ENCODE measurements around the gene RTP5. TPM values are rescaled to one million over a fixed set of nuclear protein-coding genes. Genes with fewer than 3 reads are reported as not detected.
"Not testable (repeated sequence)": the region's sequence is repeated elsewhere in the genome, so short reads cannot be mapped to it uniquely, and the experiment has no call there.

Gene RTP5
- polyA plus RNA-seq (2013, experiment 1 of 2), result not detected
- not detected for polyA plus RNA-seq (2013, experiment 2 of 2)

GRCh38 chr2:241869087-241869961, at the start of gene RTP5:
RTP5 (plus strand) TSS chr2:241869729; CDS start chr2:241869757, 28 bp downstream.
- 93% methylated on average over 33 of the region's 33 CpGs for WGBS
- Histone ChIP-seq H3K9ac (ENCODE audit: low read depth, low read length) (no peak within 1 kb of the TSS), H3K4me3 (ENCODE audit: low read length) (no peak within 1 kb of the TSS), H3K27me3 (ENCODE audit: insufficient read depth, low read length) (no peaks in the 10 kb centered on the region; the same call in 1 of the 2 replicates), H3K27ac (ENCODE audit: low read depth, low read length) (no peak within 1 kb of the TSS), H3K9me3 (ENCODE audit: insufficient read depth, low read depth, low read length) (0 out of 2 replicates have a peak, but pooled peaks cover 5% of the 10 kb centered on the region), H3K36me3 (ENCODE audit: insufficient read depth, low read length) (no peaks in the 10 kb centered on the region), H3K4me1 (ENCODE audit: insufficient read depth, low read length) (no peaks in the 10 kb centered on the region)

- H3K36me3 ChIP-seq (ENCODE audit: insufficient read depth, low read length); H3K9me3 ChIP-seq (ENCODE audit: insufficient read depth, low read depth, low read length); H3K4me3 ChIP-seq (ENCODE audit: low read length); H3K9ac ChIP-seq (ENCODE audit: low read depth, low read length); H3K27ac ChIP-seq (ENCODE audit: low read depth, low read length): not testable (repeated sequence)
- Histone ChIP-seq H3K27me3 (ENCODE audit: insufficient read depth, low read length) (peaks cover 13% of the 10 kb centered on the region), H3K4me1 (ENCODE audit: insufficient read depth, low read length) (peaks cover 10% of the 10 kb centered on the region; the same call in 1 of the 2 replicates)
- 91% methylated on average over 27 of the region's 27 CpGs for WGBS
Observed at GRCh38 chr2:241819947-241820624, 49.4 kb upstream of the RTP5 start.

GRCh38 chr2:241820625-241821384, 48.7 kb upstream of the RTP5 start:
- no peaks in the 10 kb centered on the region for H3K9me3 ChIP-seq (ENCODE audit: insufficient read depth, low read depth, low read length)
- H3K4me1 ChIP-seq (ENCODE audit: insufficient read depth, low read length), result peaks cover 10% of the 10 kb centered on the region; the same call in 1 of the 2 replicates
- no peak overlapping the region for H3K4me3 ChIP-seq (ENCODE audit: low read length)
- H3K27ac ChIP-seq (ENCODE audit: low read depth, low read length), result no peak overlapping the region
- H3K27me3 ChIP-seq (ENCODE audit: insufficient read depth, low read length), result peaks cover 13% of the 10 kb centered on the region
- no peaks in the 10 kb centered on the region for H3K36me3 ChIP-seq (ENCODE audit: insufficient read depth, low read length)
- no peak overlapping the region for H3K9ac ChIP-seq (ENCODE audit: low read depth, low read length)
- WGBS, result 83% methylated on average over 31 of the region's 31 CpGs

GRCh38 chr2:241821460-241822263, 47.9 kb upstream of the RTP5 start:
- Histone ChIP-seq H3K9me3 (ENCODE audit: insufficient read depth, low read depth, low read length) (no peaks in the 10 kb centered on the region), H3K4me1 (ENCODE audit: insufficient read depth, low read length) (peaks cover 10% of the 10 kb centered on the region; the same call in 1 of the 2 replicates), H3K36me3 (ENCODE audit: insufficient read depth, low read length) (no peaks in the 10 kb centered on the region), H3K27ac (ENCODE audit: low read depth, low read length) (no peak overlapping the region), H3K4me3 (ENCODE audit: low read length) (no peak overlapping the region), H3K27me3 (ENCODE audit: insufficient read depth, low read length) (peaks cover 13% of the 10 kb centered on the region), H3K9ac (ENCODE audit: low read depth, low read length) (no peak overlapping the region; the same call in 1 of the 2 replicates)
- WGBS, result 88% methylated on average over 28 of the region's 28 CpGs

- Histone ChIP-seq H3K4me3 (ENCODE audit: low read length) (no peak overlapping the region), H3K9me3 (ENCODE audit: insufficient read depth, low read depth, low read length) (peaks cover 5% of the 10 kb centered on the region; the same call in 1 of the 2 replicates), H3K4me1 (ENCODE audit: insufficient read depth, low read length) (peaks cover 10% of the 10 kb centered on the region; the same call in 1 of the 2 replicates), H3K36me3 (ENCODE audit: insufficient read depth, low read length) (no peaks in the 10 kb centered on the region), H3K27ac (ENCODE audit: low read depth, low read length) (no peak overlapping the region), H3K9ac (ENCODE audit: low read depth, low read length) (no peak overlapping the region), H3K27me3 (ENCODE audit: insufficient read depth, low read length) (peaks cover 13% of the 10 kb centered on the region)
- 91% methylated on average over 14 of the region's 14 CpGs for WGBS
Observed at GRCh38 chr2:241822264-241822623, 47.3 kb upstream of the RTP5 start.

GRCh38 chr2:241823531-241824437, 45.7 kb upstream of the RTP5 start:
- not testable (repeated sequence) for H3K36me3 ChIP-seq (ENCODE audit: insufficient read depth, low read length); H3K4me3 ChIP-seq (ENCODE audit: low read length); H3K9me3 ChIP-seq (ENCODE audit: insufficient read depth, low read depth, low read length); H3K27ac ChIP-seq (ENCODE audit: low read depth, low read length); H3K9ac ChIP-seq (ENCODE audit: low read depth, low read length)
- Histone ChIP-seq H3K27me3 (ENCODE audit: insufficient read depth, low read length) (peaks cover 13% of the 10 kb centered on the region), H3K4me1 (ENCODE audit: insufficient read depth, low read length) (peaks cover 10% of the 10 kb centered on the region; the same call in 1 of the 2 replicates)
- WGBS, result 93% methylated on average over 45 of the region's 45 CpGs

GRCh38 chr2:241827394-241827793, 42.1 kb upstream of the RTP5 start:
- Histone ChIP-seq H3K36me3 (ENCODE audit: insufficient read depth, low read length) (no peaks in the 10 kb centered on the region), H3K4me1 (ENCODE audit: insufficient read depth, low read length) (no peaks in the 10 kb centered on the region), H3K27me3 (ENCODE audit: insufficient read depth, low read length) (peaks cover 13% of the 10 kb centered on the region), H3K27ac (ENCODE audit: low read depth, low read length) (no peak overlapping the region), H3K4me3 (ENCODE audit: low read length) (no peak overlapping the region), H3K9ac (ENCODE audit: low read depth, low read length) (no peak overlapping the region), H3K9me3 (ENCODE audit: insufficient read depth, low read depth, low read length) (peaks cover 11% of the 10 kb centered on the region; the same call in 1 of the 2 replicates)
- 88% methylated on average over 2 of the region's 2 CpGs for WGBS

- Histone ChIP-seq H3K9me3 (ENCODE audit: insufficient read depth, low read depth, low read length) (peaks cover 4% of the 10 kb centered on the region; the same call in 1 of the 2 replicates), H3K4me1 (ENCODE audit: insufficient read depth, low read length) (no peaks in the 10 kb centered on the region), H3K9ac (ENCODE audit: low read depth, low read length) (no peak overlapping the region), H3K27ac (ENCODE audit: low read depth, low read length) (no peak overlapping the region), H3K27me3 (ENCODE audit: insufficient read depth, low read length) (0 out of 2 replicates have a peak, but pooled peaks cover 3% of the 10 kb centered on the region), H3K4me3 (ENCODE audit: low read length) (no peak overlapping the region), H3K36me3 (ENCODE audit: insufficient read depth, low read length) (no peaks in the 10 kb centered on the region)
- WGBS, result 80% methylated on average over 10 of the region's 13 CpGs
Observed at GRCh38 chr2:241833101-241833663, 36.3 kb upstream of the RTP5 start.

- not testable (repeated sequence) for H3K4me1 ChIP-seq (ENCODE audit: insufficient read depth, low read length)
Observed at GRCh38 chr2:241833756-241834526, 35.6 kb upstream of the RTP5 start.

More at GRCh38 chr2:241833756-241834526, 35.6 kb upstream of the RTP5 start:
- not testable (repeated sequence) for H3K27ac ChIP-seq (ENCODE audit: low read depth, low read length); H3K36me3 ChIP-seq (ENCODE audit: insufficient read depth, low read length); H3K4me3 ChIP-seq (ENCODE audit: low read length); H3K9ac ChIP-seq (ENCODE audit: low read depth, low read length); H3K27me3 ChIP-seq (ENCODE audit: insufficient read depth, low read length); H3K9me3 ChIP-seq (ENCODE audit: insufficient read depth, low read depth, low read length)
- WGBS, result 92% methylated on average over 28 of the region's 28 CpGs
